Stimulated activated memory B cell treated with anti-CD40 and anti-IgM and Interleukin-4, amounts not matched to agents 10 μg/mL and 1 μg/mL and 100 μg/mL, for 72 hours (primary cell): ENCODE measurements around the gene AFF3.
A peak's percentile ranks its signal among the peaks of the same experiment; 100 is the strongest.
"Not testable (repeated sequence)": the region's sequence is repeated elsewhere in the genome, so short reads cannot be mapped to it uniquely, and the experiment has no call there.

Experiments
- ATAC-seq: fragments of 150-1000 bp; cut with Tn5 transposase; 2 replicates; pipeline ENCODE4 v1.10.0; 2021
- H3K27ac Mint-ChIP-seq: one replicate; pipeline ENCODE4 v1.8.0; 2022; ENCODE audit warnings: mild to moderate bottlenecking, mixed read lengths
- H3K27me3 Mint-ChIP-seq: one replicate; pipeline ENCODE4 v1.8.0; 2022; ENCODE audit warnings: mixed read lengths
- H3K36me3 Mint-ChIP-seq: one replicate; pipeline ENCODE4 v1.8.0; 2022; ENCODE audit warnings: mixed read lengths
- H3K4me1 Mint-ChIP-seq: one replicate; pipeline ENCODE4 v1.8.0; 2022; ENCODE audit warnings: mixed read lengths
- H3K4me3 Mint-ChIP-seq: one replicate; pipeline ENCODE4 v1.8.0; 2022; ENCODE audit warnings: mild to moderate bottlenecking, moderate library complexity, mixed read lengths
- H3K9me3 Mint-ChIP-seq: one replicate; pipeline ENCODE4 v1.8.0; 2022; ENCODE audit warnings: mixed read lengths

Gene AFF3

GRCh38 chr2:99662761-99663341 lies 479.5 kb downstream of the AFF3 start:
- Mint-ChIP-seq H3K27ac (no peak overlapping the region), H3K4me3 (no peak overlapping the region)

GRCh38 chr2:99661761-99662160 lies 480.6 kb downstream of the AFF3 start:
- ATAC-seq, H3K4me1 Mint-ChIP-seq: not testable (repeated sequence)

More at GRCh38 chr2:99662761-99663341, 479.5 kb downstream of the AFF3 start:
- peaks cover 57% of the 10 kb centered on the region for H3K36me3 Mint-ChIP-seq
- peaks cover 2% of the 10 kb centered on the region for H3K9me3 Mint-ChIP-seq
- no peaks in the 10 kb centered on the region for H3K4me1 Mint-ChIP-seq
- no peak for ATAC-seq
- H3K27me3 Mint-ChIP-seq, result no peaks in the 10 kb centered on the region

GRCh38 chr2:99660616-99661406 lies 481.6 kb downstream of the AFF3 start:
- no peak for ATAC-seq
- Mint-ChIP-seq H3K27ac (no peak overlapping the region), H3K27me3 (no peaks in the 10 kb centered on the region), H3K4me1 (no peaks in the 10 kb centered on the region), H3K9me3 (no peaks in the 10 kb centered on the region), H3K36me3 (peaks cover 55% of the 10 kb centered on the region), H3K4me3 (no peak overlapping the region)

More at GRCh38 chr2:99661761-99662160, 480.6 kb downstream of the AFF3 start:
- peaks cover 59% of the 10 kb centered on the region for H3K36me3 Mint-ChIP-seq
- H3K27ac Mint-ChIP-seq, H3K4me3 Mint-ChIP-seq, H3K9me3 Mint-ChIP-seq, H3K27me3 Mint-ChIP-seq: not testable (repeated sequence)

- Mint-ChIP-seq H3K9me3 (no peaks in the 10 kb centered on the region), H3K36me3 (peaks cover 54% of the 10 kb centered on the region), H3K27me3 (no peaks in the 10 kb centered on the region), H3K4me1 (no peaks in the 10 kb centered on the region), H3K27ac (no peak overlapping the region), H3K4me3 (no peak overlapping the region)
- ATAC-seq, result no peak
Observed at GRCh38 chr2:99659874-99660273, 482.5 kb downstream of the AFF3 start.

GRCh38 chr2:99657691-99658258 lies 484.6 kb downstream of the AFF3 start:
- Mint-ChIP-seq H3K27ac (peak overlapping the region; percentile 54), H3K4me1 (no peaks in the 10 kb centered on the region), H3K36me3 (peaks cover 57% of the 10 kb centered on the region), H3K4me3 (no peak overlapping the region), H3K9me3 (no peaks in the 10 kb centered on the region), H3K27me3 (no peaks in the 10 kb centered on the region)
- ATAC-seq, result no peak

- no peak overlapping the region for H3K27ac Mint-ChIP-seq
- no peaks in the 10 kb centered on the region for H3K9me3 Mint-ChIP-seq
- peaks cover 64% of the 10 kb centered on the region for H3K36me3 Mint-ChIP-seq
- no peaks in the 10 kb centered on the region for H3K4me1 Mint-ChIP-seq
- no peak for ATAC-seq
- H3K4me3 Mint-ChIP-seq, result no peak overlapping the region
- no peaks in the 10 kb centered on the region for H3K27me3 Mint-ChIP-seq
Observed at GRCh38 chr2:99656994-99657393, 485.4 kb downstream of the AFF3 start.

- no peaks in the 10 kb centered on the region for H3K27me3 Mint-ChIP-seq
- ATAC-seq, result no peak
- H3K27ac Mint-ChIP-seq, result no peak overlapping the region
- H3K9me3 Mint-ChIP-seq, result peaks cover 2% of the 10 kb centered on the region
- no peak overlapping the region for H3K4me3 Mint-ChIP-seq
- no peaks in the 10 kb centered on the region for H3K4me1 Mint-ChIP-seq
- peaks cover 88% of the 10 kb centered on the region for H3K36me3 Mint-ChIP-seq
Observed at GRCh38 chr2:99653433-99653832, 489.0 kb downstream of the AFF3 start.

GRCh38 chr2:99652862-99653261 lies 489.5 kb downstream of the AFF3 start:
- no peak overlapping the region for H3K27ac Mint-ChIP-seq

GRCh38 chr2:99651930-99652670 lies 490.3 kb downstream of the AFF3 start:
- Mint-ChIP-seq H3K27me3 (no peaks in the 10 kb centered on the region), H3K36me3 (peaks cover 89% of the 10 kb centered on the region), H3K9me3 (peaks cover 7% of the 10 kb centered on the region), H3K4me1 (peaks cover 4% of the 10 kb centered on the region), H3K27ac (no peak overlapping the region), H3K4me3 (no peak overlapping the region)
- no peak for ATAC-seq

More at GRCh38 chr2:99652862-99653261, 489.5 kb downstream of the AFF3 start:
- H3K36me3 Mint-ChIP-seq, result peaks cover 89% of the 10 kb centered on the region
- H3K9me3 Mint-ChIP-seq, result peaks cover 2% of the 10 kb centered on the region
- no peak for ATAC-seq
- H3K4me1 Mint-ChIP-seq, result no peaks in the 10 kb centered on the region
- H3K27me3 Mint-ChIP-seq, result no peaks in the 10 kb centered on the region
- H3K4me3 Mint-ChIP-seq, result no peak overlapping the region

- no peak overlapping the region for H3K27ac Mint-ChIP-seq
- H3K4me3 Mint-ChIP-seq, result no peak overlapping the region
- peaks cover 92% of the 10 kb centered on the region for H3K36me3 Mint-ChIP-seq
- no peak for ATAC-seq
- H3K9me3 Mint-ChIP-seq, result peaks cover 8% of the 10 kb centered on the region
- H3K4me1 Mint-ChIP-seq, result peaks cover 4% of the 10 kb centered on the region
- H3K27me3 Mint-ChIP-seq, result no peaks in the 10 kb centered on the region
Observed at GRCh38 chr2:99648906-99649789, 493.2 kb downstream of the AFF3 start.

- ATAC-seq, result no peak
- H3K36me3 Mint-ChIP-seq, result peaks cover 97% of the 10 kb centered on the region
- no peak overlapping the region for H3K27ac Mint-ChIP-seq
Observed at GRCh38 chr2:99648178-99648844, 494.1 kb downstream of the AFF3 start.

GRCh38 chr2:99645960-99646359 lies 496.4 kb downstream of the AFF3 start:
- no peak overlapping the region for H3K4me3 Mint-ChIP-seq
- ATAC-seq, result no peak
- H3K27me3 Mint-ChIP-seq, result no peaks in the 10 kb centered on the region
- H3K9me3 Mint-ChIP-seq, result peaks cover 8% of the 10 kb centered on the region
- no peak overlapping the region for H3K27ac Mint-ChIP-seq
- H3K4me1 Mint-ChIP-seq, result peaks cover 8% of the 10 kb centered on the region
- peaks cover 81% of the 10 kb centered on the region for H3K36me3 Mint-ChIP-seq

More at GRCh38 chr2:99648178-99648844, 494.1 kb downstream of the AFF3 start:
- H3K9me3 Mint-ChIP-seq, result peaks cover 8% of the 10 kb centered on the region
- no peak overlapping the region for H3K4me3 Mint-ChIP-seq
- peaks cover 4% of the 10 kb centered on the region for H3K4me1 Mint-ChIP-seq
- H3K27me3 Mint-ChIP-seq, result no peaks in the 10 kb centered on the region

GRCh38 chr2:99644419-99644787 lies 498.0 kb downstream of the AFF3 start:
- H3K36me3 Mint-ChIP-seq, result peaks cover 68% of the 10 kb centered on the region
- peaks cover 22% of the 10 kb centered on the region for H3K4me1 Mint-ChIP-seq
- peaks cover 8% of the 10 kb centered on the region for H3K9me3 Mint-ChIP-seq
- no peaks in the 10 kb centered on the region for H3K27me3 Mint-ChIP-seq
- no peak overlapping the region for H3K27ac Mint-ChIP-seq
- no peak overlapping the region for H3K4me3 Mint-ChIP-seq
- ATAC-seq, result no peak

- peaks cover 8% of the 10 kb centered on the region for H3K9me3 Mint-ChIP-seq
- ATAC-seq, result no peak
- no peak overlapping the region for H3K4me3 Mint-ChIP-seq
- H3K27me3 Mint-ChIP-seq, result no peaks in the 10 kb centered on the region
- peaks cover 26% of the 10 kb centered on the region for H3K4me1 Mint-ChIP-seq
- no peak overlapping the region for H3K27ac Mint-ChIP-seq
- H3K36me3 Mint-ChIP-seq, result peaks cover 63% of the 10 kb centered on the region
Observed at GRCh38 chr2:99643787-99644418, 498.5 kb downstream of the AFF3 start.
